ENCODE measurements around the gene ANKS6.
"Not testable (repeated sequence)": the region's sequence is repeated elsewhere in the genome, so short reads cannot be mapped to it uniquely, and the experiment has no call there.

ANKS6 gene

GRCh38 chr9:98702835-98703380, 93.4 kb downstream of the ANKS6 start:
- no peak for DNase-seq (ENCODE audit: low read depth in 2 of 2)

GRCh38 chr9:98702340-98702739, 94.0 kb downstream of the ANKS6 start:
- DNase-seq (ENCODE audit: low read depth in 2 of 2) = no peak

- no peak for DNase-seq (ENCODE audit: low read depth in 2 of 2)
Observed at GRCh38 chr9:98701576-98701975, 94.8 kb downstream of the ANKS6 start.

- no peak for DNase-seq (ENCODE audit: low read depth in 2 of 2)
Observed at GRCh38 chr9:98700801-98701200, 95.6 kb downstream of the ANKS6 start.

- no peak for DNase-seq (ENCODE audit: low read depth in 2 of 2)
Observed at GRCh38 chr9:98698856-98699255, 97.5 kb downstream of the ANKS6 start.

GRCh38 chr9:98694943-98695342, 101.4 kb downstream of the ANKS6 start:
- DNase-seq (ENCODE audit: low read depth in 2 of 2) = no peak

GRCh38 chr9:98692392-98692791, 104.0 kb downstream of the ANKS6 start:
- no peak for DNase-seq (ENCODE audit: low read depth in 2 of 2)

GRCh38 chr9:98691890-98692289, 104.5 kb downstream of the ANKS6 start:
- DNase-seq (ENCODE audit: low read depth in 2 of 2) = no peak

- DNase-seq (ENCODE audit: low read depth in 2 of 2) = no peak
Observed at GRCh38 chr9:98690686-98691085, 105.7 kb downstream of the ANKS6 start.

- DNase-seq (ENCODE audit: low read depth in 2 of 2) = no peak
Observed at GRCh38 chr9:98688710-98689495, 107.5 kb downstream of the ANKS6 start.

GRCh38 chr9:98687911-98688310, 108.4 kb downstream of the ANKS6 start:
- no peak for DNase-seq (ENCODE audit: low read depth in 2 of 2)

GRCh38 chr9:98686961-98687855, 109.1 kb downstream of the ANKS6 start:
- no peak for DNase-seq (ENCODE audit: low read depth in 2 of 2)

- not testable (repeated sequence) for DNase-seq (ENCODE audit: low read depth in 2 of 2)
Observed at GRCh38 chr9:98684816-98685215, 111.5 kb downstream of the ANKS6 start.
